BE2C (cell line): Measurements from ENCODE around the gene LHX5.

Experiments used
- DNase-seq: peaks from one replicate; pipeline ENCODE4 v3.0.0-alpha.2; 2020
- H3K27me3 ChIP-seq: fragments of 250-450 bp; sonication (Bioruptor Pico); 2 replicates; pipeline ENCODE4 v1.5.1; 2020; ENCODE audit warnings: mild to moderate bottlenecking
- H3K36me3 ChIP-seq: fragments of 250-450 bp; sonication (Bioruptor Pico); 2 replicates; pipeline ENCODE4 v1.5.1; 2020; ENCODE audit warnings: mild to moderate bottlenecking
- H3K4me1 ChIP-seq: fragments of 250-450 bp; sonication (Bioruptor Pico); 2 replicates; pipeline ENCODE4 v1.5.1; 2020
- H3K4me3 ChIP-seq: 2 replicates; pipeline ENCODE4 v1.5.1; 2011; ENCODE audit warnings: low read depth, low read length
- H3K9me3 ChIP-seq: fragments of 250-450 bp; sonication (Bioruptor Pico); 2 replicates; pipeline ENCODE4 v1.5.1; 2020
- TF ChIP-seq, protein P1 (sequence below): IDR thresholded peaks from 2 replicates; pipeline ENCODE4 v1.5.1; 2012; ENCODE audit warnings: mild to moderate bottlenecking, low read depth, low read length

Gene LHX5

GRCh38 chr12:113477171-113477841, 5.6 kb upstream of the LHX5 start:
- DNase-seq, result no peak
- Histone ChIP-seq H3K4me1 (no peaks in the 10 kb centered on the region), H3K4me3 (no peak overlapping the region), H3K27me3 (peaks cover 90% of the 10 kb centered on the region), H3K36me3 (no peaks in the 10 kb centered on the region), H3K9me3 (no peaks in the 10 kb centered on the region)
- TF ChIP-seq, protein P1, sequence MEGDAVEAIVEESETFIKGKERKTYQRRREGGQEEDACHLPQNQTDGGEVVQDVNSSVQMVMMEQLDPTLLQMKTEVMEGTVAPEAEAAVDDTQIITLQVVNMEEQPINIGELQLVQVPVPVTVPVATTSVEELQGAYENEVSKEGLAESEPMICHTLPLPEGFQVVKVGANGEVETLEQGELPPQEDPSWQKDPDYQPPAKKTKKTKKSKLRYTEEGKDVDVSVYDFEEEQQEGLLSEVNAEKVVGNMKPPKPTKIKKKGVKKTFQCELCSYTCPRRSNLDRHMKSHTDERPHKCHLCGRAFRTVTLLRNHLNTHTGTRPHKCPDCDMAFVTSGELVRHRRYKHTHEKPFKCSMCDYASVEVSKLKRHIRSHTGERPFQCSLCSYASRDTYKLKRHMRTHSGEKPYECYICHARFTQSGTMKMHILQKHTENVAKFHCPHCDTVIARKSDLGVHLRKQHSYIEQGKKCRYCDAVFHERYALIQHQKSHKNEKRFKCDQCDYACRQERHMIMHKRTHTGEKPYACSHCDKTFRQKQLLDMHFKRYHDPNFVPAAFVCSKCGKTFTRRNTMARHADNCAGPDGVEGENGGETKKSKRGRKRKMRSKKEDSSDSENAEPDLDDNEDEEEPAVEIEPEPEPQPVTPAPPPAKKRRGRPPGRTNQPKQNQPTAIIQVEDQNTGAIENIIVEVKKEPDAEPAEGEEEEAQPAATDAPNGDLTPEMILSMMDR, result no peak

DNA sequence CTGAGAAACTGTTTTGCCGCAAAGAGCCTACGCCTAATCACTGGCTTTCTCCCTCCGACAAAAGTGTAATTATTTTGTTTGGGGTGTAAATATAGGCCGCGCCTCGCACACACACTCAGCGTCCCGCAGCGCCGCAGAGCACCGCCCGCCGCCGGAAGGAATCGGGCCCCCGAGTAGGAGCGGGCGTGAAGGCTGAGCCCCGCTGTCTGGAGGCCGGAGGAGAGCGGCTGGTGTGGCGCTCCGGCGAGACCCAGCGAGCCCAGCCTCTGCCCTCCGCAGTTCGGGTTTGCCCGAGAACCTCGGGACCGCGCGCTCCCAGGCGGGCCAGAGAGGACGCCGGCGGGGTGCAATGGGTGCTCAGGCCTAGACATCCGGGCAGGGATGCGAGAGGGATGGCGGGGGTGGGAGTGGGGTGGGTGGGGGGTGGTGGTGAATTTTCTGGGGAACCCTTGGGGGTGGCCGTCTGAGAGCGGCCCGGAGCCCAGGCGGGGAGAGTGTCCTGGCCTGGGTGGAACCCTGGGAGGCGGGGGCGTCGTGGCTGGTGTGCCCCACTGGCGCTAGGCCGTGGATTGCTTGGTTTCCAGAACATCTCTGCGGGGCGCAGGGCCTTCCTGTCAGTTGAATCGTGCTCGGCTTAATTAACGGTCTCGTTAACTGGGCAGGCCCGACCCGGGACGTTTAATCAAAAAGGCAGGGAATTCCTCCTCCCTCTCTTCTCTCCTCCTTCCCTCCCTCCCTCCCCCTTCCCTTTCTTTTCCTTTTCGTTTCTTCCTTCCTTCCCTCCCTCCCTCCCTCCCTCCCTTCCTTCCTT, 4.7 kb upstream of the LHX5 start:
- TF ChIP-seq, protein P1, result no peak
- peaks cover 93% of the 10 kb centered on the region for H3K27me3 ChIP-seq
- no peaks in the 10 kb centered on the region for H3K4me1 ChIP-seq
- no peaks in the 10 kb centered on the region for H3K36me3 ChIP-seq
- no peak overlapping the region for H3K4me3 ChIP-seq
- H3K9me3 ChIP-seq, result no peaks in the 10 kb centered on the region
- DNase-seq, result no peak

DNA sequence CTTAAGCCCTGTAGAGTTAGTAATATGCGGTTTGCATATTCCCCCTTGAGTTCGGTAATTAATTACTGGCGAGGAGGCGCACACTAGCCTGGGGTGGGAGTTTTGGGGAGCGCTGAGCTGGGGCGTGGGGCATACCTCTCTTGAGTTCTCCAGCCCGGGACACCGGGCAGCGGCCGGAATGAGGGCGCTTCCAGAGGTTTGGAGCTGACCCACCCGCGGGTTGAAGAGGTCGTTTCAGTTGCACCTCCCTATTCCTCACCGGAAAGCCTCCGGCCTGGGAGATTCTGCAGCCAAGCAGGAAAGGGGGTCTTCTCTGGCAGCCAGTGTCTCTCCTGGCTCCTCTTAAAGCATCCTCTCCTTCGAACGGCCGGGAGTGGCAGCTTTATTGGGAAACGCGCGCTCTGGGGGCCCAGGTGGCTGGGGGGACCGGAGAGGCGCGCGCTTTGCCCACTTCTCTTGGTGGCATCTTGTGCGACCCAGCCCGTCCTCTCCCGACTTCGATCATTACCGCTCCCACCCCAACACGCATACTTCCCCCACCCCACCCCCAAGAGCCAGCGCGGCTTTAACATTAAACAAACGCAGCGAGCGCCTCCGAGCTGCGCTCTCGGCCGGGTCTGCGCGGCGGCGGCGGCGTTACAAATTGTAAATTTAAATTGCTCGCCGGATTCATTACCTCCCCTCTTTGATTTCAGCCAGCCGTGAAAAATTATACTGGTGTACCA, 3.9 kb upstream of the LHX5 start:
- Histone ChIP-seq H3K4me3 (no peak overlapping the region), H3K36me3 (no peaks in the 10 kb centered on the region), H3K27me3 (peaks cover 93% of the 10 kb centered on the region), H3K4me1 (no peaks in the 10 kb centered on the region), H3K9me3 (no peaks in the 10 kb centered on the region)
- no peak for DNase-seq
- TF ChIP-seq, protein P1, result no peak

DNA sequence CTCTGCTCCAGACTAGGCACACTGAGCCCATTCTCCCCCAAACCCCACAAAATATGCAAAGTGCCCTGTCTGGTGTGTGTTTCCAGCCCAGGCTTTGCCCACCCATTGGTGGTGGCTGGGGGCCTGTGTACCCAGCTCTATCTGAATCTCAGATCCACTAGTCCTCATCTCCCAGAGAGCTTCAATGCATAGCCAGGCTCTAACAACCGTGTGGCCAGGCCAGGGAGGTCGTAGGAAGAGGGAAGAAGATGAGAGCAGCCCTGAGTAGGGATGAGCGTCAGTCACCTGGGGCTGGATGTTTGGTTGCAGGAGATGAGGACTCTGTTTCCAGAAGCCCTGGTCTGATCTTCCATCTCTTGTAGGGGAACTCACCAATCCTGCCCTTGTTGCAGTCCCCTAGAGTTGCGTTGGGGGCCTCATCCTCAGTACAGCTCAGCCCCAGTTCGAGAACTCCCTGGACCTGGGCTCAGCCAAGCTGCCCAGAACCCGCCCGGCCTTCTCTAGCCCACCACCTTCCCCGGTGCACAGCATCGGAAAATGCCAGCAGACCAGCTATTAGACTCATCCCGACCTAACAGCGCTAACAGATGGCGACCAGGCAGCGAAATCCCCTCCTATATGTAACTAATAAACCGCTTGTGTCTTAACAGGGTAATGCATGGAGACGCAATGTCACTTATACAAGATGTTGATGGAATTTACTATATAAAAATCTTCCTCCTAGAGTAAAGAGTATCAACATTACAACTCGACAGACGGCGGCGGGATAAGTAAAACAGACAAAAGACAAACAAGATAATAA, 3.2 kb upstream of the LHX5 start:
- H3K9me3 ChIP-seq, result no peaks in the 10 kb centered on the region
- H3K4me1 ChIP-seq, result no peaks in the 10 kb centered on the region
- H3K4me3 ChIP-seq, result no peak overlapping the region
- no peaks in the 10 kb centered on the region for H3K36me3 ChIP-seq
- peaks cover 93% of the 10 kb centered on the region for H3K27me3 ChIP-seq
- DNase-seq, result no peak
- TF ChIP-seq, protein P1, result no peak

- Histone ChIP-seq H3K36me3 (no peaks in the 10 kb centered on the region), H3K27me3 (peaks cover 93% of the 10 kb centered on the region), H3K4me1 (no peaks in the 10 kb centered on the region), H3K9me3 (no peaks in the 10 kb centered on the region), H3K4me3 (no peak overlapping the region)
- TF ChIP-seq, protein P1, result no peak
- DNase-seq, result no peak
Measured at GRCh38 chr12:113473942-113474341, 2.3 kb upstream of the LHX5 start.
